Neutrophil (primary cell): ENCODE results near the gene IPO11.
"Not testable (repeated sequence)": the region's sequence is repeated elsewhere in the genome, so short reads cannot be mapped to it uniquely, and the experiment has no call there.

Source experiments
- H3K27ac ChIP-seq: fragments of 200-600 bp; sonication (generic); 2 replicates; pipeline ENCODE4 v1.5.1; 2016; ENCODE audit warnings: mild to moderate bottlenecking, moderate library complexity
- H3K27me3 ChIP-seq: fragments of 200-600 bp; sonication (generic); 2 replicates; pipeline ENCODE4 v1.6.0; 2016; ENCODE audit warnings: mild to moderate bottlenecking
- H3K36me3 ChIP-seq: fragments of 200-600 bp; sonication (generic); 2 replicates; pipeline ENCODE4 v1.5.1; 2017
- H3K4me1 ChIP-seq, 2 experiments: fragments of 200-600 bp in 1 of 2; sonication (generic) in 1 of 2; 1 replicate in 1 of 2; 2 replicates in 1 of 2; pipeline versions ENCODE4 v1.5.1 to v1.6.1; 2013 to 2016; ENCODE audit warnings: low read depth in 1 of 2, low read length in 1 of 2, mild to moderate bottlenecking in 1 of 2, moderate library complexity in 1 of 2; ENCODE audit not compliant: control insufficient read depth in 1 of 2, insufficient read depth in 1 of 2
- H3K4me3 ChIP-seq, 2 experiments: fragments of 200-600 bp in 1 of 2; sonication (generic) in 1 of 2; 1 replicate in 1 of 2; 2 replicates in 1 of 2; pipeline ENCODE4 v1.5.1; 2013 to 2016; ENCODE audit warnings: low read depth in 1 of 2, low read length in 1 of 2, mild to moderate bottlenecking in 1 of 2, moderate library complexity in 1 of 2
- H3K9me3 ChIP-seq: fragments of 200-600 bp; sonication (generic); 2 replicates; pipeline ENCODE4 v1.5.1; 2016
- CTCF ChIP-seq: fragments of 200-600 bp; sonication (generic); IDR thresholded peaks from 2 replicates; pipeline ENCODE4 v1.5.1; 2016; ENCODE audit warnings: antibody characterized with exemption

IPO11 gene

GRCh38 chr5:62671479-62671878 is 258.9 kb downstream of the IPO11 start:
- H3K27me3 ChIP-seq, result no peaks in the 10 kb centered on the region
- no peaks in the 10 kb centered on the region for H3K4me1 ChIP-seq
- H3K27ac ChIP-seq, result no peak overlapping the region
- H3K36me3 ChIP-seq, result no peaks in the 10 kb centered on the region
- no peaks in the 10 kb centered on the region for H3K9me3 ChIP-seq
- no peak for TF ChIP-seq CTCF
- no peak overlapping the region for H3K4me3 ChIP-seq

GRCh38 chr5:62676596-62676995 is 264.0 kb downstream of the IPO11 start:
- not testable (repeated sequence) for H3K27ac ChIP-seq, H3K27me3 ChIP-seq, H3K4me3 ChIP-seq, H3K9me3 ChIP-seq, H3K4me1 ChIP-seq, H3K36me3 ChIP-seq
